D721Med (cell line): ENCODE results near the gene TRAF1.

Experiments
- DNase-seq: peaks from one replicate; pipeline ENCODE4 v3.0.0; 2011; ENCODE audit warnings: low spot score; ENCODE audit not compliant: insufficient read length
- FAIRE-seq: peaks from 2 replicates; lab custom pipeline; 2011; peaks lifted over from hg19 to GRCh38; lab: Jason Lieb, UNC
- CTCF ChIP-seq: IDR thresholded peaks from 2 replicates; pipeline ENCODE4 v1.5.1; 2012; ENCODE audit warnings: mild to moderate bottlenecking, control low read depth; ENCODE audit not compliant: insufficient read depth; ENCODE audit errors: missing control alignments

TRAF1 gene

DNA sequence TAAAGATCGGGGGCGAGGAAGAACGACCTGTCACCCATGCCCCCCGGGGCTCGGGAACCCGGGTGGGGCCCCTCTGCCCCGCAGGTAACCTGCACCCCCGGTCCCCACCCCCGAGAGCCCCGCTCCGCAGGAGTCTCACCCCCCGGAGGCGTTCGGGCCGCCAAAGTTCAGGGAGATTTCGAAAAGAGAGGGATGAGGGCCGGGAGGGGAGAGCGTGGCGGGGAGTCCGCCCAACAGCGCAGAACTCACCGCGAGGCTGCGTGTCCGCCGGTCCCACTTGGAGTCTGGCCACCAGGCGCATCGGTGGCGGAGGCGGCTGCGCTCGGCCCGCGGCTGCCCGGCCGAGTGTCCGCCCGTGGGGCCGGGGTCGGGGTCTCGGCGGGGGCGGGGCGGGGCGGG lies 49.8 kb downstream of the TRAF1 start, which contains the start of gene PHF19:
Gene PHF19, minus strand, starts transcription at position 347 of the 399 bp plus-strand sequence. CDS start 2,447 bp downstream, outside the sequence.
- TF ChIP-seq CTCF: no peak
- FAIRE-seq (no peak), DNase-seq (no peak)

- FAIRE-seq (no peak), DNase-seq (no peak)
- TF ChIP-seq CTCF: no peak
Measured at GRCh38 chr9:120875954-120876841, 50.4 kb downstream of the TRAF1 start.

- no peak for FAIRE-seq
- no peak for TF ChIP-seq CTCF
Measured at GRCh38 chr9:120875643-120875953, 51.0 kb downstream of the TRAF1 start.

GRCh38 chr9:120875195-120875565 lies 51.4 kb downstream of the TRAF1 start:
- no peak for TF ChIP-seq CTCF
- no peak for DNase-seq
- FAIRE-seq: no peak

More at GRCh38 chr9:120875643-120875953, 51.0 kb downstream of the TRAF1 start:
- no peak for DNase-seq

- DNase-seq (no peak), FAIRE-seq (no peak)
- TF ChIP-seq CTCF: no peak
Measured at GRCh38 chr9:120874226-120875194, 52.1 kb downstream of the TRAF1 start.

DNA sequence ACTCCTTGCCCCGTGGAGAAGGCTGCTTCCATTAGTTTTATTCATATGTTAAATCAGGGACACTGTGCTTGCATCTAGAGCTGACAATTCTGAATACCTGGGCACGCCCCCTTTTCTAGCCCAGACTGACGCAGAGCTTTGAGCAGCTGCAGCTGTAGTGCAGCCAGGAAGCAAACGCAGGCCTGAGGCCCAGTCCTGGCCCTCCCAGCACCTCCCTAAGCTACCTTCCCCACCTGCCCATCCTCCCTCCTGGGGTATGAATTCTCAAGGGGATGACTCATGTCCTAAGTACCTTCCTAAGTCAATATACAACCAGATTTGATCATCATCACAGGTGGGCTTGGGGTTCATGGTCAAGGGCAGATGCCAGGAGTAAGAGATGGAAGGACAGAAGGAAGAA lies 53.1 kb downstream of the TRAF1 start:
- no peak for DNase-seq
- FAIRE-seq: no peak
- TF ChIP-seq CTCF: no peak
